ENCODE data around the gene BEST3.

The BEST3 gene

DNA sequence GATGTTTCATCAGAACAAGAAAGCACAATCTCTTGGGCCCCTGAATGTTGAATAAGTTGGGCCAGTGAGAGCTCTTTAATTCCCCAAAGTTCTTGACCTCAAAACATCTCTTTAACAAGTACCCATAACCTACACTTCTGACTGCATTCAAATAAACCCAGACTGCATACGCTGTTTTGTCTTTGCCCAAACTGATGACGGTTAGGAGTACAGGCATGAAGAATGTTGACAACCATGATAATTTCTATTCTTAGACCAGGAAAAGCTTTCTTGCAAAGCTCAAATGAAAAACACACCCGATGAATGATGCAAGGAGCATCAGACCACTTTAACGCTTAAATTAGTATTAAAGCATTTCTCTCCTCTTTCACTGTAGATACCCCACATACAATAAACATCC lies 27.8 kb upstream of the BEST3 start:
- no peak overlapping the region for H3K4me3 ChIP-seq (ENCODE audit: low read depth, low read length)
- in situ Hi-C loops (cut with HindIII; ENCODE audit: low sequenced_read_pairs), result no loop called here
- DNase-seq (ENCODE audit: low read depth, low spot score), result no peak
- TF ChIP-seq, protein P1, sequence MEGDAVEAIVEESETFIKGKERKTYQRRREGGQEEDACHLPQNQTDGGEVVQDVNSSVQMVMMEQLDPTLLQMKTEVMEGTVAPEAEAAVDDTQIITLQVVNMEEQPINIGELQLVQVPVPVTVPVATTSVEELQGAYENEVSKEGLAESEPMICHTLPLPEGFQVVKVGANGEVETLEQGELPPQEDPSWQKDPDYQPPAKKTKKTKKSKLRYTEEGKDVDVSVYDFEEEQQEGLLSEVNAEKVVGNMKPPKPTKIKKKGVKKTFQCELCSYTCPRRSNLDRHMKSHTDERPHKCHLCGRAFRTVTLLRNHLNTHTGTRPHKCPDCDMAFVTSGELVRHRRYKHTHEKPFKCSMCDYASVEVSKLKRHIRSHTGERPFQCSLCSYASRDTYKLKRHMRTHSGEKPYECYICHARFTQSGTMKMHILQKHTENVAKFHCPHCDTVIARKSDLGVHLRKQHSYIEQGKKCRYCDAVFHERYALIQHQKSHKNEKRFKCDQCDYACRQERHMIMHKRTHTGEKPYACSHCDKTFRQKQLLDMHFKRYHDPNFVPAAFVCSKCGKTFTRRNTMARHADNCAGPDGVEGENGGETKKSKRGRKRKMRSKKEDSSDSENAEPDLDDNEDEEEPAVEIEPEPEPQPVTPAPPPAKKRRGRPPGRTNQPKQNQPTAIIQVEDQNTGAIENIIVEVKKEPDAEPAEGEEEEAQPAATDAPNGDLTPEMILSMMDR (IDR thresholded peaks at IDR 0.05; ENCODE audit: low read depth, low read length), result no peak

DNA sequence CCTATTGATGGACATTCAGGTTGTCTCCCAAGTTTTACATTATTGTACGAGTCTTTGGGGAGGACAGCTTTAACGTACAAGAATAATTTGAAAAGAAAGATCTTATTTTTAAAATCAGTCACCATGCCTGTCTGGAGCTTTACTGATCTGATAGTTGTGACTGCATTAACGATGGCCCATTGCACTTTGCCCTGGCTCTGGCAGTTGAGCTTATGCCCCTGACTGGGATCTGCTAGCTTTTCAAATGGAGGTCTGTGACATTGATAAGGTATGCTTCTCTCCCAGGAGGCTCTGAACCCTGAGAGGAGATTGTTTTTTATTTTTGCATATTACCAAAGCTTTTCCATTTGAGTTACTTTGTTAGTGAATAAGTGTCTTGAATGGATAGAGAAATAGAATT lies 21.6 kb upstream of the BEST3 start:
- DNase-seq (ENCODE audit: low read depth, low spot score), result no peak
- in situ Hi-C loops (cut with HindIII; ENCODE audit: low sequenced_read_pairs), result no loop called here
- TF ChIP-seq, protein P1 (IDR thresholded peaks at IDR 0.05; ENCODE audit: low read depth, low read length), result no peak
- H3K4me3 ChIP-seq (ENCODE audit: low read depth, low read length), result no peak overlapping the region

DNA sequence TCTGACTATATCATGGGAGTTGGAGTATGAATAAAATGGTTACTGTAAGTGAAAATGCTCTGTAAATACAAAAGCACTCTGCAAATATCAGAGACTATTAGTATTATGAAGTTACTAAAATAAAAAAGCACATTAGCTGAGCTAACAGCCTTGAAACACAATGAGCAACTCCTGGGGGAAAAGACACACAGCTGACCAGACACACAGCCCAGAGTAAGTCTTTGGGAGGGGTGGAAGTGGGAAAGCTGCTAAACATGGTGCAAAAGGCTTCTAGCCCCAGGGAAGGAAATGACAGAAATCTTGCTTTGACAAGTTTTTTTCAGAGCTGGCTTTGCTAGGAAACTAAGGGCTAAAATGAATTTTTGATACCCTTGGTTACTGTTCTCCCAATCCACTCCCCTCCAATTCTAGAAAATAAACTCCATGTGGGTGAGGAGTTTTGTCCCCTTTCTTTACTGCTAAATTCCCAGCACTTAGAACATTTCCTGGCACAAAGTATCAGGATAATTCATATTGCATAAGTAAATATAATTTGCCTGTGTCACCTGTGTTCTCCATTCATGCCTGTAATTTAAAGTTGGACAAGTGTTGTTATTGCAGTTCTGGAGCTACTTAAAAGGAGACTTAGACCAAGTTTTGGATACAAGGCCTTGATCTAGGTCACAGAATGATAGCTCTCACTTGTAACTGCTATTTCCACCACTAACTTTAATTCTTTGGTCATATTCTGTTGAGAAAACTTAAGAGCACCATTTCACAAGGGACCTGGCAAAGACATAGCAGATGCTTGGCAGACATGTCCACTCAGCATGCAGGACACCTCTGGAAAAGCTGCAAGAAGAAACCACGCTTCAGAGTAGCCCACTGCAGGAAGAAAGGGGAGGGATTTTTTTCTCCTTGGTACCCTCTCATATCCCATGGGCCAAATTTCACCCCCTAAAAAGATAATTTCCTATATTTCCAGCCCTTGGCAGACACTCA lies 20.5 kb upstream of the BEST3 start:
- no peak for DNase-seq (ENCODE audit: low read depth, low spot score)
- TF ChIP-seq, protein P1 (IDR thresholded peaks at IDR 0.05; ENCODE audit: low read depth, low read length), result no peak
- no peak overlapping the region for H3K4me3 ChIP-seq (ENCODE audit: low read depth, low read length)
- in situ Hi-C loops (cut with HindIII; ENCODE audit: low sequenced_read_pairs), result no loop called here

DNA sequence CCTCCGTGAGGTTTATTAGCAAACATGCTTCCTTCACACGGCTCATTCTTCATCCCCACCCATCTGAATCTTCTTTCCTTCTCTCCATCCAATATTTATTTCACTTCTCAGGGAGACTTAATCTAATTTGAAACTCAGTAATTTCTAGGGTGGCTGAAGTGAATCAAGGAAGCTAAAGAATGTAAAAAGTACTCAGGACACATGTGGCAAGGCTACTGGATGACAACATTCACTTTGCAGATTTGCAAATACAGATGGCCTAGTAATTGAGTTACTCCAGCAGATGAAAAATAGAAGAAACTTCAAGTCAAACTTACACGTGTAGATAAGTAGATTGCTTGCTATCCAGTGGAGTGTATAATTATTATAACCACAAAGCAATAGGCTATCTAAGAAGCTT lies 15.4 kb upstream of the BEST3 start:
- in situ Hi-C loops (cut with HindIII; ENCODE audit: low sequenced_read_pairs), result no loop called here
- TF ChIP-seq, protein P1 (IDR thresholded peaks at IDR 0.05; ENCODE audit: low read depth, low read length), result no peak
- DNase-seq (ENCODE audit: low read depth, low spot score), result no peak
- H3K4me3 ChIP-seq (ENCODE audit: low read depth, low read length), result no peak overlapping the region

DNA sequence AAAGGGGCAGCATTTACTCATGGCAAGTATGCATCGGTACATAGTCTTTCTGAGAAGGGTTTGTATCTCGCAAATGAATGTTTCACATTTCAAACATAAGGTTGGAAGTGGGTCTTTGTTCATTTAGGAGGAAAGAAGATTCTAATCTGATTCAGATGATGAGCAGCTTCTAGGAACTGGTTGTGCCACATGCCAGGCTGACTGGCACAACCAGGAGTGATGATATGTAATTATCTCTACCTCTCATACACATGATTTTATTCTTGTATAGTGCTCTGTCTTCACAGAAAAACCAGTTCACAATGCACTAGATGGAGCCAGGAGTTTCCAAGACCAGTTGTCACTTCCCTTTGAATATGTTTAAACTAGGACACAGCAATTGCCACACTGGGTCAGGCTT lies 13.7 kb upstream of the BEST3 start:
- TF ChIP-seq, protein P1 (IDR thresholded peaks at IDR 0.05; ENCODE audit: low read depth, low read length), result no peak
- in situ Hi-C loops (cut with HindIII; ENCODE audit: low sequenced_read_pairs), result no loop called here
- no peak overlapping the region for H3K4me3 ChIP-seq (ENCODE audit: low read depth, low read length)
- no peak for DNase-seq (ENCODE audit: low read depth, low spot score)

DNA sequence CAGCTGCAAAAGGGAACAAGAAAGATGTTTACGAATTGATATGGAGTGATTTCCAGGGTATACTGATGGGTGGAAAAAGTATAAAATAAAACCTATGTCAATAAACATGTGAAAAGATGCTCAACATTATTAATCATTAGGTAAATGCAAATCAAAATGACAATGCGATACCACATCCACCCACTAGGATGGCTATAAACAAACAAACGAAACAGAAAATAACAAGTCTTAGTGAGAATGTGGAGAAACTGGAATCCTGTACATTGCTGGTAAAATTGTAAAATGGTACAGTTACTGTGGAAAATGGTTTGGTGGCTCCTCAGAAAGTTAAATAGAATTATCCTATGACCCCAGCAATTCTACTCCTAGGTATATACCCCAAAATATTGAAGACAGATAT lies 9.5 kb upstream of the BEST3 start:
- TF ChIP-seq, protein P1 (IDR thresholded peaks at IDR 0.05; ENCODE audit: low read depth, low read length), result no peak
- no peak for DNase-seq (ENCODE audit: low read depth, low spot score)
- in situ Hi-C loops (cut with HindIII; ENCODE audit: low sequenced_read_pairs), result no loop called here
- H3K4me3 ChIP-seq (ENCODE audit: low read depth, low read length), result no peak overlapping the region
